OCI-LY3 (cell line): ENCODE measurements around the gene SRGN.

Source experiments
- CTCF ChIP-seq: fragments of 200-600, 300-600 bp; sonication (generic); IDR thresholded peaks from 2 replicates; pipeline ENCODE4 v1.5.1; 2014; ENCODE audit warnings: antibody characterized with exemption, low read length, low read depth
- EZH2phosphoT487 ChIP-seq: fragments of 200-600 bp; shearing (Covaris generic); IDR thresholded peaks from 2 replicates; pipeline ENCODE4 v1.6.1; 2018; ENCODE audit warnings: antibody characterized with exemption, mixed run types, low read depth

GRCh38 chr10:69142983-69143382, 55.1 kb downstream of the SRGN start:
- TF ChIP-seq CTCF (no peak), EZH2phosphoT487 (no peak)
